Stimulated activated CD4-positive, alpha-beta T cell treated with anti-CD3 and anti-CD28 coated beads, Interleukin-2, amount 100 ng/mL, for 4 hours (primary cell): Measurements from ENCODE around the gene TXNDC16.

Experiments used
- DNase-seq: peaks from one replicate; pipeline ENCODE4 v3.0.0-alpha.2; 2020; ENCODE audit warnings: low read depth

TXNDC16 gene

GRCh38 chr14:52391881-52392615 lies 160.3 kb downstream of the TXNDC16 start:
- DNase-seq, result no peak
